Fibroblast of pulmonary artery (primary cell): ENCODE measurements around the gene LUC7L.
"Not testable (repeated sequence)": the region's sequence is repeated elsewhere in the genome, so short reads cannot be mapped to it uniquely, and the experiment has no call there.

Experiments used
- DNase-seq: peaks from one replicate; pipeline ENCODE4 v3.0.0-alpha.2; 2010; ENCODE audit warnings: low read depth
- H3K4me3 ChIP-seq: replicated peaks from 2 replicates; pipeline ENCODE4 v1.5.1; 2011; ENCODE audit warnings: low read depth, mild to moderate bottlenecking, control low read depth, low read length, moderate library complexity
- CTCF ChIP-seq: IDR thresholded peaks from 2 replicates; pipeline ENCODE4 v1.5.1; 2011; ENCODE audit warnings: mild to moderate bottlenecking, control low read depth, low read length, inconsistent platforms; ENCODE audit errors: missing control alignments

The LUC7L gene

GRCh38 chr16:162271-162991, 66.8 kb downstream of the LUC7L start:
- no peak for TF ChIP-seq CTCF
- DNase-seq: no peak
- no peak overlapping the region for H3K4me3 ChIP-seq

- TF ChIP-seq CTCF: no peak
- DNase-seq: no peak
- no peak overlapping the region for H3K4me3 ChIP-seq
These were observed 68.5 kb downstream of the LUC7L start for GRCh38 chr16:160691-161190.

GRCh38 chr16:160242-160641, 69.0 kb downstream of the LUC7L start:
- not testable (repeated sequence) for DNase-seq, H3K4me3 ChIP-seq

- no peak overlapping the region for H3K4me3 ChIP-seq
- DNase-seq: no peak
- TF ChIP-seq CTCF: no peak
These were observed 70.0 kb downstream of the LUC7L start for GRCh38 chr16:159136-159849.

GRCh38 chr16:155031-155398, 74.2 kb downstream of the LUC7L start:
- no peak overlapping the region for H3K4me3 ChIP-seq
- no peak for DNase-seq
- TF ChIP-seq CTCF: no peak

- H3K4me3 ChIP-seq: peak overlapping the region; percentile 51
- TF ChIP-seq CTCF: no peak
- DNase-seq: peak; percentile 30
These were observed 74.8 kb downstream of the LUC7L start for GRCh38 chr16:154217-155030.

GRCh38 chr16:153550-154216, 75.6 kb downstream of the LUC7L start:
- H3K4me3 ChIP-seq, DNase-seq: not testable (repeated sequence)

- not testable (repeated sequence) for DNase-seq, H3K4me3 ChIP-seq
These were observed 76.1 kb downstream of the LUC7L start for GRCh38 chr16:153129-153521.
